ENCODE data around the gene POLA2.

DNA sequence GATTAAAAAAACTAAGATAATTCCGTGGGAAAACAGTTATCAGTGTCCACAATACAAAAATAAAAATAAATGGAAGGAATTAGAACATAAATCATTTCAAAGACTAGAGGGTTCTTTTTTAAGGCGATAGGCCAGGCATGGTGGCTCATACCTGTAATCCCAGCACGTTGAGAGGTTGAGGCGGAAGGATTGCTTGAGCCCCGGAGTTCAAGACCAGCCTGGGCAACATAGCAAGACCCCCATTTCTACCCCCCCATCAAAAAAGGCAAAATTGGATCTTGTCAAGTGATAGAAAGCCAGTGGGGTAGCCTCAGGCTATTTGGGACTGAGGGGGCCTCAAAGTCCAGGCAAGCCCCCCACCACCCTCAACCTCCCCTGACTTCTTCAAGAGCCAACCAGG, 20.6 kb upstream of the POLA2 start:
- TF ChIP-seq CTCF (IDR thresholded peaks at IDR 0.05; ENCODE audit: insufficient read depth, low read depth, low read length), result no peak
- no peak for TF ChIP-seq EZH2 (IDR thresholded peaks at IDR 0.05; ENCODE audit: insufficient read depth, low read length)

Measured in astrocyte (in vitro differentiated cells and primary cell).